Measurements from ENCODE around the gene STEEP1. TPM values are rescaled to one million over a fixed set of nuclear protein-coding genes. Genes with fewer than 3 reads are reported as not detected.

The STEEP1 gene
- total RNA-seq, 1 experiment from 2014 or later = 30.4 TPM

DNA sequence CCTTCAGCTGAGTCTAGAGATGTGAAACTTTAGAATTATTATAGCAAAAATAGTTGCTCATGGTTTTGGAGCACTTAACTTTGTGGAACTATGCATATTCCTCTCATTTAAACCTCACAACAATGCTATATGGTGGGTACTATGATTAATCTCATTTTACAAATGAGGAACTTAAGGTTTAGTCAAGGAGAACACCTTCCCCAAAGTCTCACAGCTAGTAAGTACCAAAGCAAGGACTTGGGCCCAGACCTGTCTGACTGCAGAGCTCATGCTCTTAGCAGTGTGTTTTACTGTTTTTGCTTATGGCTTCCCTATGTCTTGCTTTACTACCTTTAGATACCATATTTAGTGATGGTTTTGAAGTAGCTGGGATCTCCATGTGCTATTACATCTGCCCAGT, 14.2 kb upstream of the STEEP1 start:
- no peak overlapping the region for H4K8ac ChIP-seq (replicated peaks; ENCODE audit: insufficient read length, low read depth, low read length)
- H3K23ac ChIP-seq (ENCODE audit: insufficient read length, low read depth, low read length) = no peak overlapping the region
- no peaks in the 10 kb centered on the region for H3K4me1 ChIP-seq (ENCODE audit: insufficient read depth, low read length)
- H3T11ph ChIP-seq (ENCODE audit: low read length) = no peak overlapping the region
- no peak overlapping the region for H3K27ac Mint-ChIP-seq
- no peaks in the 10 kb centered on the region for H3K4me1 Mint-ChIP-seq
- H4K91ac ChIP-seq (ENCODE audit: insufficient read length, low read depth, low read length) = no peak overlapping the region
- no peak overlapping the region for H2AK5ac ChIP-seq (ENCODE audit: insufficient read length, low read length)
- H3K4ac ChIP-seq (ENCODE audit: low read depth, low read length) = no peak overlapping the region
- H3K4me3 Mint-ChIP-seq = no peak overlapping the region
- no peak overlapping the region for H2BK20ac ChIP-seq (ENCODE audit: low read depth, low read length, poor library complexity, severe bottlenecking)
- H3K9me3 ChIP-seq (ENCODE audit: control insufficient read depth, low read depth, low read length) = peaks cover 10% of the 10 kb centered on the region
- no peaks in the 10 kb centered on the region for H4K20me1 ChIP-seq (ENCODE audit: control insufficient read depth, insufficient read depth, insufficient read length)
- H2BK15ac ChIP-seq (ENCODE audit: low read depth, low read length) = no peak overlapping the region
- H3K23me2 ChIP-seq (ENCODE audit: insufficient read length, low read depth, low read length, poor library complexity, severe bottlenecking) = peaks cover 3% of the 10 kb centered on the region
- DNase-seq = no peak
- H3K9me3 Mint-ChIP-seq = peaks cover 36 to 42% of the 10 kb centered on the region in 2 experiments
- H2BK12ac ChIP-seq (ENCODE audit: insufficient read length, low read depth, low read length) = no peak overlapping the region
- TF ChIP-seq, protein P1, sequence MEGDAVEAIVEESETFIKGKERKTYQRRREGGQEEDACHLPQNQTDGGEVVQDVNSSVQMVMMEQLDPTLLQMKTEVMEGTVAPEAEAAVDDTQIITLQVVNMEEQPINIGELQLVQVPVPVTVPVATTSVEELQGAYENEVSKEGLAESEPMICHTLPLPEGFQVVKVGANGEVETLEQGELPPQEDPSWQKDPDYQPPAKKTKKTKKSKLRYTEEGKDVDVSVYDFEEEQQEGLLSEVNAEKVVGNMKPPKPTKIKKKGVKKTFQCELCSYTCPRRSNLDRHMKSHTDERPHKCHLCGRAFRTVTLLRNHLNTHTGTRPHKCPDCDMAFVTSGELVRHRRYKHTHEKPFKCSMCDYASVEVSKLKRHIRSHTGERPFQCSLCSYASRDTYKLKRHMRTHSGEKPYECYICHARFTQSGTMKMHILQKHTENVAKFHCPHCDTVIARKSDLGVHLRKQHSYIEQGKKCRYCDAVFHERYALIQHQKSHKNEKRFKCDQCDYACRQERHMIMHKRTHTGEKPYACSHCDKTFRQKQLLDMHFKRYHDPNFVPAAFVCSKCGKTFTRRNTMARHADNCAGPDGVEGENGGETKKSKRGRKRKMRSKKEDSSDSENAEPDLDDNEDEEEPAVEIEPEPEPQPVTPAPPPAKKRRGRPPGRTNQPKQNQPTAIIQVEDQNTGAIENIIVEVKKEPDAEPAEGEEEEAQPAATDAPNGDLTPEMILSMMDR (conservative IDR thresholded peaks at IDR 0.05) = no peak
- no peak overlapping the region for H2BK5ac ChIP-seq (ENCODE audit: insufficient read length, low read length)
- peaks cover 0 to 20% (median 15%) of the 10 kb centered on the region in 3 experiments; a peak in 4 of 7 replicates for H3K36me3 Mint-ChIP-seq (ENCODE audit: insufficient read depth in 1 of 3, low read depth in 3 of 3)
- H3K27me3 Mint-ChIP-seq (ENCODE audit: low read depth) = no peaks in the 10 kb centered on the region
- H2BK120ac ChIP-seq (ENCODE audit: low read depth, low read length, poor library complexity, severe bottlenecking) = no peak overlapping the region
- H3K18ac ChIP-seq (ENCODE audit: insufficient read length, low read depth, low read length) = no peak overlapping the region
- H2AFZ ChIP-seq (ENCODE audit: low read length) = no peak overlapping the region
- H3K9ac ChIP-seq (ENCODE audit: extremely low read depth, insufficient read length, low read length) = no peak overlapping the region
- no peaks in the 10 kb centered on the region for H3K79me2 ChIP-seq (ENCODE audit: insufficient read depth, low read length)
- H3K27ac ChIP-seq (ENCODE audit: insufficient read length, low read depth, low read length) = no peak overlapping the region
- no peak overlapping the region for H3K56ac ChIP-seq (ENCODE audit: insufficient read length, low read depth, low read length)
- H3K79me1 ChIP-seq (ENCODE audit: insufficient read depth, low read depth, low read length, poor library complexity, severe bottlenecking) = no peaks in the 10 kb centered on the region
- H3K27me3 ChIP-seq (ENCODE audit: insufficient read depth, low read length) = no peaks in the 10 kb centered on the region
- no peak overlapping the region for H3K14ac ChIP-seq (ENCODE audit: insufficient read depth, low read length)
- H4K5ac ChIP-seq (ENCODE audit: insufficient read length, low read depth, low read length) = no peak overlapping the region
- H3K4me2 ChIP-seq (ENCODE audit: insufficient read depth, insufficient read length, low read length) = no peak overlapping the region

Measured in H9 (cell line).